Renal cortex interstitium (tissue), 11 donors: ENCODE data around the gene CPNE4. TPM values are rescaled to one million over a fixed set of nuclear protein-coding genes. Genes with fewer than 3 reads are reported as not detected.

Experiments
- DNase-seq, 11 donors: peaks; one replicate each; pipeline ENCODE4 v3.0.0-alpha.2; 2013; ENCODE audit warnings: low read depth in 9 of 11, low spot score in 4 of 11; ENCODE audit errors: extremely low read depth in 1 of 11
- polyA plus RNA-seq, 3 donors: library from polyadenylated mRNA; unstranded; fragments of 120-200 nt; gene quantifications; one replicate each; pipeline ENCODE4 v1.2.1, GENCODE V29; 2013; ENCODE audit not compliant: insufficient read length in 3 of 3

CPNE4 gene
- polyA plus RNA-seq, 3 donors = 0.29 to 0.50 (median 0.47) TPM

DNA sequence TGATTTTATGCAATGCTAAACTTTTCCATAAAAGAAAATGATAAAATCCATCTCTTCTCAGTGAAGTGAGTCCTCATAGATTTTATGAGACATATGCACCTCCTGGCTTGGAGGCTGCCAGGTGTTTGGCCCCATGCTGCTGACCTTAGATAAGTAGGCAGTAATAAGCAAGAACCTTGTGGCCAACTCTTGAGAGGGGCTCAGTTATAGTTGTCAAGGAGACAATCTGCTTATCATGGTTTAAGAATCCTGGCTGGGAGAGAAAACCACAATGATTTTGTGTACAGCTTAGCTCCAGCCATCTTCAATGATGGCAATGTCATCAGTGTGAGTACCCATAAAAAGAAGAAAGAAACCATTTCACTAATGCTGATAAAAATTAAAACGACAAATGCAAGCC, 252.1 kb downstream of the CPNE4 start:
- no peak for DNase-seq

DNA sequence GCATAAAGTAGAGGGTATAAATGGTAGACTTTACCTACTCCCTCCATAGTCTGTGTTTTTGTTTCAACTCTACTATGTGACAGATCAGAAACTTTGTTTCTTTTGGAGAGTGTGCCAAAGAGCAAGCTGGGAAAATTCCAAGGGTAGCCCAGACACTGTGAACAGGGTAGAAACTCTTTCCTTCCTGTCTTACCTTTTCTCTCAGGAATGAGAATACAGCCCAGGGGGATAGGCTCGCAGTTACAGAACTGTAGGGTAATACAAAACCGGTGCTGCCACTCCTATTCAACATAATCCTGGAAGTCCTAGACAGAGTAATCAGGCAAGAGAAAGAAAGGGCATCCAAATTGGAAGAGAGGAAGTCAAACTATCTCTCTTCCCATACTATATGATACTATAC, 256.3 kb downstream of the CPNE4 start:
- DNase-seq = no peak

DNA sequence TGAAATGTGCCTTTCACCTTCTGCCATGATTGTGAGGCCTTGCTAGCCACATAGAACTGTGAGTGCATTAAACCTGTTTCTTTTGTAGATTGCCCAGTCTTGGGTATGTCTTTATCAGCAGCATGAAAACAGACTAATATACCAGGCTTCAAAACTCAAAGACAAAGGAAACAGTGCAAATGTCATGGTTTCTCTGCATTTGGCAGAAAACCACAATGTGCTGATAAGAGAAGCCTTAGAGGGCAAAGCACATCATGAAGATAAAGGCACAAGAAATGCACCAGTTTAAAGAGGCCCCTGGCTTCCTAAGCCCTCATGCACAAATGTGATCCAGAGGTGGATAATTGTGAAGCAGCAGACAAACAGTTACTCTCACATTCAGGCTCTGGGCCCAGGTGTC, 259.2 kb downstream of the CPNE4 start:
- DNase-seq = no peak

DNA sequence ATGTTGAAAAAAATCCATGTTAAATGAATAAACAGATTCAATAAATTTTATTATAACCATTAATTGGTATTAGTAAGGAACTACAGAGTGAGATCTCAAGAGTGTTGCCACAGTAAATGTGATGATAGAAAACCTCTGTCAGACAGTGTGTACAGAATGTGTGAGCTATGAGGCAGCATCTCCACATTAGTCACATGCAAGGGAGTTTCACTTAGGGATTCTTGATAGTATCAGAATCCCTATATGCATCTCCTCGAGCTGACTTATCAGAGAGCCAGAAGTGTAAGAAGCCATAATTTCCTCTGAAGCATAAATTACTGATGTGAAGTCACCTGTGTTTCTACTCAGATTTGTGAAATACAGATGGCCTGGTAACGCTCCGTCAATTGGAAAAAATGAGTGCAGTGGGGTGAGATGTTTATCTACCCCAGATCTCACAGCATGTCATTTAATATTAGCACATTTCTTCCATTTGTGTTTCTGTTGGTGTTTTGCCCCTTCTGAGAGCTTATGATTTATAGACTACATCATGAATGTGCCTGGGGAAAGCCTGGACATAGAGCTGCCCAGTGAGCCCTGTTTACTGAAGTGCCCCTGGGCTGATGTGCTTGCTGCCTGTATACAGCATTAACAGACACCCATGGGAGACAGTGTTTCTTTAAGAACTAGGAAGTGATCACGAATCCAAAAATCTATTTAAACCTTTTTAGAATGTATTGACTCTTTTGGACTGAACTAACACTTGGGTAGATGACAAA, 262.4 kb downstream of the CPNE4 start:
- DNase-seq = no peak

DNA sequence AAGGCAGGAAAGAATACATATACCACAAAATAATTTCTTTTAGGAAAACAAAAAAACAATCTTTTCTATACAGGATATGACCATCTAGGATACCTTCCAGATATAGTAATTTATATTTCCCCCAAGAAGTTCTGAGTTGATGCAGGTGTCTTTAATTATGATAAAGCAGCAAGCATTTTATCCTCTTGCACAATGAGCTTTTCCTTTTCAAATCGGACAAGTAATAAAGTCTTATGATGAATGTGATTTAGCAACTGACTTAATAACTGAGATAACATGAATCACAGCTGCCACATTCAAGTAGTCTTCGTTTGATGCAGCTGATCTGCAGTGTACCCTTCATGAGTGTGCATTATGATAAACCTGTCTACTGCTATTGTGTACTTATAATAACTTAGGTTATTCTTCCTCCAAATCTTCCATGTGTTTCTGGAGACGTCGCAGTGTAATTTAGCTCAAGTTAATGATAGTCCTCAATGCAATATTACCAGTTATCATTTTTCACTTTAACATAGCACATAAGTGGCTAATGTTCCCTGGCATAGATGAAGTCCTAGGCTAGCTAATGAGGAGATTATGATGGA, 271.7 kb downstream of the CPNE4 start:
- no peak for DNase-seq

DNA sequence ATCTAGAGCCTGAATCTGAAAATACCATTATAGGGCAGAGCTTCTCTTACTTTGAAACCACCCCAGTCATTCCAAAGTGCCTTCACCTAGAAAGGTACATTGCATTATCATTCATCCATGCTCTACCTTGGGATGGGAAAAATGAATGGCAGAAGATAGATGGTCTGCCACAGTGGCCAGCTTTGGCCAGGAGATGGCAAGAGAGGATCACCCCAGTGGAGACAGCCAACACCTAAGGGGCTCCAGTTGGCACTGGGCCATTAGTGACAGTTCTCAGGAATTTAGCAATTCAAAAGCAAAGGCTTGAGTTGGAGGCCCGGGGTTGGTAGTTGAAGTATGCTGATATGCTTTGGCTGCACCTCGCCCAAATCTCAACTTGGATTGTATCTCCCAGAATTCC, 278.4 kb downstream of the CPNE4 start:
- no peak for DNase-seq

DNA sequence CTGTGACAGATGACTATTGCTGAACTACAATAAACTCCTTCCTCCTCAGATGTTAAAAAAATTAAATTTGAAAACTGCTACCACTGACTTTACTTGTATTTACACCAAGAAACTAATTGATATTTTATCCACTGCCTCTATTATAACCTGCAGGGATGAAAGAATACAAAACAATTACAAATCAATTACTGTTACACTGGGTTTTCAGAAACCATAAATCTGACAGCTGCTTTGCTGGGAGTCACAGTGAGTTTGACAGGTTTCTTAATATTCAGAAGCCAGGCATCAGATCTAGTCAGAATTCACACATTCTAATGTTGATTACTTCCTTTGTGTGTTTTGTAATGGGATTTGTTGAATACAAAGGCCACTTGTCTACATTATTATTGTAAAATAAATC, 279.4 kb downstream of the CPNE4 start:
- DNase-seq = no peak

DNA sequence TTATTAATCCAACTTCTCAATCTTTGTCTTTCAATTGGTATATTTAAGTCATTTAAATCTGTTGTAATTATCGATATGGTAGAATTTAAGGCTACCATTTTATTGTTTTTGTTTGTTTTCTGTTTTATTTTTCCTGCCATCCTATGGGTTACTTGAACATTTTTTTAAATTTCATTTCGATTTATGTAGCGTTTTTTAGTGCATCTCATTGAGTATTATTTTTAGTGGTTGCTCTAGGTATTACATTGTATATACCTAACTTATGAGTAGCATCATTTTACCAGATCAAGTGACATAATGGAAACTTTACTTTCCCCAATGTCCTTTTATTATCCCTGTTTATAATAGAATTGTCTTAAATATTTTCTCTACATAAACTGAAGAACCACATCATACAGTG, 284.6 kb downstream of the CPNE4 start:
- DNase-seq = no peak

DNA sequence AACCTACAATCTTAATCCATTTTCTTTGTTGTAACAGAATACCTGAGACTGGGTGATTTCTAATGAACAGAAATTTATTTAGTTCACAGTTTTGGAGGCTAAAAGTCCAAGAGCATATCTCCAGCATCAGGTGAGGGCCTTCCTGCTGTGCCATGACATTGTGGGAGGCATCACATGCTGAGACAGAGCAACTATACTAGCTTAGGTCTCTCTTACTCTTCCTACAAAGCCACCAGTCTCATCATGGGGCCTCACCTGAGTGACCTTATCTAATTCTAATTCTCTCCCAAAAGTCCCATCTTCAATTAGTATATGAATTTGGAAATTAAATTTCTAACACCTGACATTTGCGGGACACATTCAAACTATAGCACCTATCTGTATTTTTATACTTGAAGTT, 285.0 kb downstream of the CPNE4 start:
- no peak for DNase-seq

DNA sequence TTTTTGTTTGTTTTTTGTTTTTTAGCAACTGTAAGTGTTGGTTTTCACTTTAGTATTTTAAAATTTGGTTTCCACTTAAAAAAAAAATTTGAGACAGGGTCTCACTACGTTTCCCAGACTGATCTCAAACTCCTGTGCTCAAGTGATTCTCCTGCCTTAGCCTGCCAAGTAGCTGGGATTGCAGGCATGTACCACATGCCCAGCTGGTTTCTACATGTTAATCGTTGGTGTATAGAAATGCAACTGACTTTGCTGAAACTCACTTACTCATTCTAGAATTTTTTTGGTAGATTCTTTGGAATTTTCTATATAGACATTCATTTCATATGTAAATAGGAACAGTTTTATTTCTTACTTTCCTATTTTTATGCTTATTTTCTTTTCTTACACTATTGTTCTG, 287.3 kb downstream of the CPNE4 start:
- DNase-seq = no peak

DNA sequence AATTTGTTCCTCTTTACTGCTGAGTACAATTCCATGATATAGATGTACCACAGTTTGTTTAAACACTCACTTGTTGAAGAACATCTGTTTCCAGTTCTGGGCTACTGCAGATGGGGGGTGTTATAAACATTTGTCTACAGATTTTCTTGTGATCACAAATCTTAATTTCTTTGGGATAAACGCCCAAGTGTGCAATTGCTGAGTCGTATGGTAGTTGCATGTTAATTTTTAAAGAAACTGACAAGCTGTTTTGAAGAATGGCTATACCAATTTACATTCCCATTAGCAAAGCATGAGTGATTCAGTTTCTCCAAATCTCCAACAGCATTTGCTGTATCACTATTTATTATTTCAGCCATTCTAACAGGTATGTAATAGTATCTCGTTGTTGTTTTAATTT, 290.0 kb downstream of the CPNE4 start:
- DNase-seq = no peak

DNA sequence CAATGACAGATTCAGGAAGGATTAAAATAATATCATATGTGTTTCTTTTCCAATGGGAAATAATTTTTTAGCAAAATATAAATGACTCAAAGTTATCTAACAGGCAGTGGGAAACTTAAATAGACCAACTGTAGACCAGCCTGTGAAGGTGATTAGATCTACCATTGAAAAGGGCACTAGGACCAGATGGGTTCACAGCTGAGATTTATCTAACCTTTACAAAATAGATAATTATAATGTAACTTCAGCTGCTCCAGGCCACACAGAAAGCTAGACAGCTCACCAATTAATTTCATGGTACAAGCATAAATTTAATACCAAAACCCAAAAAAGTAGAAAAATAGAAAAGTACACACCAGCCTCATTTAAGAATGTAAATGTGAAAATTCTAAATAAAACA, 291.7 kb downstream of the CPNE4 start:
- no peak for DNase-seq

DNA sequence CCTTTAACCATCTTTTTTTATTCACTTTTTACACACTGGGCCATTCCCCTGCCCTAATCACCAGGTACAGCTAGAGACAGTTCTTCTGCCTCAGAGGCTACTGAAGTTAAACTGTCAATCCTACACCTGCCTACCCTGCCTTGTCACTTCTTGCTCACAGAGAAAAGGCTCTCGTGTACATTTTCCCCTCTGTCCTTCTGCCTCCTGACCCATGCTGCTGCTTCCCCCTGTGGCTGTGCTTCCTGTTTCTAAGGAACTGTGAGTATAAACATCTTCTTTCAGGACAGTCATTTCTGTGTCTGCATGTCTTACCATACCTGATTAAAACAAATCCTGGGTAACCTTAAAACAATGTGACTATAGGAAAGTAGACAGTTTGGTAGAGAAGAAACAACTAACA, 295.6 kb downstream of the CPNE4 start:
- no peak for DNase-seq

DNA sequence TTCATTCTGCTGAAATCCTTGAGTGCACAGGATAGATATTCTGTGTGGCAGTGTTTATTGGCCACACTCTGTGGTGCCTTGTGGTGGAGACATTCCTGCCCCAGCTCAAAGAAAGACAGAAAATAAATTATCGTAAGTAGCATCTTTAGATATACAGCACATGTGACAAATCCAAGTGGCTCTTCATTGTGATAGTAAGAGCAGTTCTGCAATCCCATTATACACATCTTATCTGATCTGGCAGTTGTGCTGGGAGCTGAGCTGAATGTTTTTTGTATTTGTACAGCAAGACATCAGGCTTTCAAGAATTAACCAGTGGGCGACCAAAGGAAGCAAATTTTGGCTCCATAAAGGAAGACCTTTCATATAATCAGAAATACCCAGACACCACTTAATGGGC, 296.7 kb downstream of the CPNE4 start:
- DNase-seq = no peak

DNA sequence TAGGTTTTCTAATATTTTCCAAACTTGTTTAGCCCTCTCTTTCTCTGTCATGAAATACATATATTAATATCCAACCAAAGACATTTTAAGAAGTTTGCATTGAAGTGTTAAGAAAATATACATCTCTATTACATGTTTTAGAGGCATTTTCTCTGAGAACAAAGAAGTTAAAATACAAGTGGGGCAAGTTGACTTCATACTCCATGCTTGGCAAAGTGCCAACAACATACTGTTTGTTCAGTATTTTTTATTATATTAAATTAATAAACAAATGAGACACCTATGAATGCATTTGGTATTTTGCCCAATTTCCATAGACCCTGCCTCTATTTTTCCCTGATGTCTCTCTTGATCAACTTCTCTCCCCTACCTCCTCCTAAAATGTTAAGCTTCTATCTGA, 299.3 kb downstream of the CPNE4 start:
- DNase-seq = no peak

DNA sequence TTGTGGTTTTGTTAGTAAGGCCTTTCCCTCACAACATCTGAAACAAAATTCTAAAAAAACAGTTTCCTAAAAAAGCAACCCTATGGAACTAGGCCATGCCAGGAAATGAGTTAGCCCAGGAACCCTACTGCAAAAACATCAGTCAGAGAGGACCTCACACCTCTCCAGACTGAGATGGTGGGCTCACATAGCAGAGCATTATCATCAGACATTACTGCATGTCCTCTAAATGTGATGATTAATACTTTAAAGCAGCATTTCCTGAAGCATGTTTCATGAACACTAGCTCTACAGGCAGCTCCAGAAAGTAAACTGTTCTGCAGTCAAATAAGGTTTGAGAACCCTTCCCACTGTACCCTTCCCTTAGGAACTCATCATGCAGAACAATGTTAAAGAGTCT, 299.7 kb downstream of the CPNE4 start:
- no peak for DNase-seq

DNA sequence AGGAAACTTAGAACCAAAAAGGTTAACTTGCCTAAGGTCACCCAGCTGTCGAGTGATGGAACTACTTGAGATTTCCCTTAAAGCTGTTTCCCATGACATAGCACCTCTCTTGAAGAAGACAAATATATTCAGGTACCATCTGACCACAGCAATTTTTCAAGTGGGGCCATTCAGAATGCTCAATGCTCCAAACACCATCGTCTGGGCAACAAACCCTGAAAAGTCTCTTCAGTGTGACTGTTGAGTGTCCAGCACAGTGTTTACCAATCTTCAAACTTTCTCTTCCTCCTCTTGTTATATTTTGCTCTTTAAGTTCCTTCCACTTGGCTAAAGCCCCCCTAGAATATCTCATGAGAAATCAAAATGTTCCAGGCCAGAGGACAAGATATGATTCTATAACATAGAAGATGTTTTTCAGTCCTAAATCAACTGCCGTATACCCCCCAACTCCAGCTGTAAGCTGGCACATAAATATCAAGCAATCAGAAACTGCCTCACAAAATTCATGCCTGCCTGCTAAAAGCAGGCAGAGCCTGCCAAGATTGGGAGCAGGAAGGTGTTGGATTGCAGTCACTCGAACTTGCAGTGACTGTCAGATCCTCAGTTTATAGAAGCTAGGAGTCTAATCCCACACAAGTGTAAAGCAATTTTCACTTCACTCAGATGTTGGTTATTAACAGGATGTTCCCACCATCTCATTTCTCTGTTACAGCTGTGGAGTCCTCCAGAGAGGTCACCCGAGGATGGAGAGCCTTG, 301.6 kb downstream of the CPNE4 start:
- no peak for DNase-seq

DNA sequence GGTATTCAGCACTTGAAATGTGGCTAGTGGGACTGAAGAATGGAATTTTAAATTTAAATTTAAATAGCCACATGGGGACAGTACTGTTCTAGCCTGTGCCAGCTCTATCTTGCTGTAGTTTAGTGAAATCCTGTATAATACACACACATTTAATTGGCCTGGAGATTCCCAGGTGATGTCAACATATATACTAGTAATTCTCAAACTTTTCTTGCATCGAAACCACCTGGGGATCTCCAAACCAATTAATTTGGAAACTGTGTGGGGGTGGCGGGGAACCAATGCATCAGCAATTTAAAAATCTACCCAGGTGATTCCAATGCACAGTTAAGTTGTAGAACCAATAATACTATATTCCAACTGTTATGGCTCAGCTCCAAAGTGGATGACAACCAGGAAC, 303.1 kb downstream of the CPNE4 start:
- no peak for DNase-seq

DNA sequence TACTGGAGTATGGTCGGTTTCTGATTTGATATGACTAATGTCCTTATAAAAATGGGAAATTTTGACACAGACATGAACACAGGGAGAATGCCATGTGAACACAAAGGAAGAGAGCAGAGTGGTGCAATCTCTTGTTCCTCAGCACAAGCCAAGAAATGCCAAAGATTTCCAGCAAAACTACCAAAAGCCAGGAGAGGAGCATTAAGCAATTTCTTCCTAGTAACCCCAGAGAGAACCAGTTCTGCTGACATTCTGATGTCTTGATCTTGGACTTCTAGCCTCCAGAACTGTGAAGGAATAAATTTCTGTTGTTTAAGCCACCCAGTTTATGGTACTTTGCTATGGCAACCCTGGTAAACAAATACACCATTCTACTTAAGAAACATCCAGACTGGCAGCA, 304.2 kb downstream of the CPNE4 start:
- no peak for DNase-seq

DNA sequence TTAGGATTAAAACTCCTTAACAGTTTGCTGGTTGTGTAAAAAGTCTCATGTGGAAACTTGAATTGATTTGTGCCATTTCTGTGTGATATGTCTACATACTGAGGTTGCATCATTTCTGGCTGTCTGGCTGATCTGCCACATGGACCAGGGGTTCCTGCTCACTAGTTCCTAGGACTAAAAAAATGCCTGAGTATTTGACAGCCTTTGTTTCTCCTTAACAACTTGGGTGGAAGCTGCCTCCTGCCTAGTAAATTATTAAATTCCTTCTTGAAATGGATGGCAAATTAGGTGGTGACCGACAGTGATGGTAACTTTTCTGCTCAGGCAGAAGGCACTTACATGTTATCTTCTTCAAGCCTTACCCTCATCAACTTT, 305.2 kb downstream of the CPNE4 start:
- DNase-seq = no peak
